Activated CD4-positive, alpha-beta T cell treated with anti-CD3 and anti-CD28 coated beads, Interleukin-2, Interleukin-4, amounts not matched to agents 100 ng/mL and 50 ng/mL, durations not matched to agents 16 hours and 8 hours (primary cell): ENCODE data around the gene FERMT1.
A peak's percentile ranks its signal among the peaks of the same experiment; 100 is the strongest.
"Not testable (repeated sequence)": the region's sequence is repeated elsewhere in the genome, so short reads cannot be mapped to it uniquely, and the experiment has no call there.

ENCODE experiments used
- DNase-seq: peaks from one replicate; pipeline ENCODE4 v3.0.0-alpha.2; 2020; ENCODE audit warnings: low spot score

Gene FERMT1

DNA sequence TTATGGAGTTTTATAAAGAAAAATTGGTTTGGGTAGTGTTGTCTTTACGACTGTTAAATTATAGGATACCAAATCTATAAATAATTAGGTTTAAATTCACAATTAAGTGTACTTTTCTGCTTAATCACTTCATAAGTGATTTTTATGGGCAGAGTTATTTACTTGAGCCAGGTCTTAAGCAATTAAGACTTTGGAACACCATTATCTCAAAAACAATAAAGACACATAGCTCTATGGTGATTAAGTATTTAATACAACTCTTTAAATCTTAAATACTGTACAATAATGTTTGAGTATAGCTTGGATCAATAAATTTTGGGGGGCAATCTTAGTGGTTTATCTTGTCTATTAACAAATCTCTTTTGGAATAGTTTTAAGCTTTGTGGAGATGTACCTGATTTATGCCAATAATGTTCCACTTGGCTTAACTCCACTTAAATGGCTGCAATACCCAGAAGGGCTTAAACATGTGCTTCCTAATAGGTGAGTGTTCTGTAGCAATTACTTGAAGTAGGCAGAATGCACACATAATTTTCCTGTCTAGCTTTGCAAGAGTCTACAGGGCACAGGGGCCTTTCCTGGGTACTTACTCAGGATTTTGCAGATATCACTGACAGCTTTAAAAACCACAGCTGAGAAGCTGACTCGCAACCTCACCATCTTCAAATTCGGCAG, 7.5 kb downstream of the FERMT1 start:
- DNase-seq: no peak

DNA sequence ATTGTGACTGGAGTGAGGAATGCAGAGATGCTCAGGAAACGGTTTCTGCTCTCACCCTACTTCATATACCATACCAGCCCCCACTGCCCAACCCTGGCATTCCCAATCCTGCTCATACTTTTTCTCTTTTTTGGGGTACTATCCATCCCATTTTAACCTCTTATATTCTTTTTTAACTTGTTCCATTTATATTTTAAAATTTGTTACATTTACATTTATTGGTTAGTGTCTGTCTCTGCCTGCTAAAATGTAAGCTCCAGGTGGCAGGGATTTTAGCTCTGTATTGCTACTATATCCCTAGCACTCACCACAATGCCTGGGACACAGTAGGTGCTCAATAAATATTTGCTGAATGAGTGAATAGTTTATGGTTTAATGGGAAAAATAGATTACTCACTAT, 8.1 kb downstream of the FERMT1 start:
- no peak for DNase-seq

DNA sequence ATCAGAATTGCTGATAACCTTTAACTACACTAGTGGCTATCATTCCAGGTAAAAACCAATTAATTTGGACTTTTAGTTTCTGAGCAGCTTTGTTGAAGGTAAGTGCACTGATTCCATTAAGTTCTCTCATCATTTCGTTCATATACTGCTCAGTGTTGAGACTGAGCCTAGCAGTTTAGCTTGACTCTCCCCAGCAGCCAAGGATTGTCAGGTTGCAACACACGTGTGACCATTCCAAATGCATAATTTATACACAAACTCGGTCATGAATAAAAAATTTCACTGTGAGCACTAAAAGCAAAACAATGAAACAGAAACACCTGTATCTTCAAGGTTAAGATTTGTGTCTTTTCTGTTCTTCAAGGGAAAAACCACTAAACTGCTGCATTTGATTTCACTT, 8.9 kb downstream of the FERMT1 start:
- DNase-seq: no peak

DNA sequence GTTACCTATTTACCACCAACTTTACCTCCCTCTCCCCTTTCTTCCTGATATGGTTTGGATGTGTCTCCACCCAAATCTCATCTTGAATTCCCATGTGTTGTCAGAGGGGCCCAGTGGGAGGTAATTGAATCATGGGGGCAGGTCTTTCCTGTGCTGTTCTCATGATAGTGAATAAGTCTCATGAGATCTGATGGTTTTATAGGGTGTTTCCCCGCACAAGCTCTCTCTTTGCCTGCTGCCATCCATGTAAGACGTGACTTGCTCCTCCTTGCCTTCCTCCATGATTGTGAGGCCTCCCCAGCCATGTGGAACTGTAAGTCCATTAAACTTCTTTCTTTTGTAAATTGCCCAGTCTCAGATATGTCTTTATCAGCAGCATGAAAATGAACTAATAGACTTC, 9.9 kb downstream of the FERMT1 start:
- not testable (repeated sequence) for DNase-seq

DNA sequence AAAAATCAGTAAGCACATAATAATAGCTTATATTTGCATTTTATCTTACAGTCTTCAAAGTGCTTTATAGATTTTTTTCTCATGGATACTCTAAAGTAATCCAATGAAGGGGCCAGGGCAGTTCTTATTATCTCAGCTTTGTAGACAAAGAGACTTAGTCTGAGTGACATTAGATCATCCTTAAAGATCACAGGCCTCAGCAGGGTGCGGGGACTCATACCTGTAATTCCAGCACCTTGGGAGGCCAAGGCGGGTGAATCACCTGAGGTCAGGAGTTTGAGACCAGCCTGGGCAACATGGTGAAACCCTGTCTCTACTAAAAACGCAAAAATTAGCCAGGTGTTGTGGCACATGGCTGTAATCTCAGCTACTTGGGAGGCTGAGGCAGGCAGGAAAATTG, 14.5 kb downstream of the FERMT1 start:
- DNase-seq: no peak

DNA sequence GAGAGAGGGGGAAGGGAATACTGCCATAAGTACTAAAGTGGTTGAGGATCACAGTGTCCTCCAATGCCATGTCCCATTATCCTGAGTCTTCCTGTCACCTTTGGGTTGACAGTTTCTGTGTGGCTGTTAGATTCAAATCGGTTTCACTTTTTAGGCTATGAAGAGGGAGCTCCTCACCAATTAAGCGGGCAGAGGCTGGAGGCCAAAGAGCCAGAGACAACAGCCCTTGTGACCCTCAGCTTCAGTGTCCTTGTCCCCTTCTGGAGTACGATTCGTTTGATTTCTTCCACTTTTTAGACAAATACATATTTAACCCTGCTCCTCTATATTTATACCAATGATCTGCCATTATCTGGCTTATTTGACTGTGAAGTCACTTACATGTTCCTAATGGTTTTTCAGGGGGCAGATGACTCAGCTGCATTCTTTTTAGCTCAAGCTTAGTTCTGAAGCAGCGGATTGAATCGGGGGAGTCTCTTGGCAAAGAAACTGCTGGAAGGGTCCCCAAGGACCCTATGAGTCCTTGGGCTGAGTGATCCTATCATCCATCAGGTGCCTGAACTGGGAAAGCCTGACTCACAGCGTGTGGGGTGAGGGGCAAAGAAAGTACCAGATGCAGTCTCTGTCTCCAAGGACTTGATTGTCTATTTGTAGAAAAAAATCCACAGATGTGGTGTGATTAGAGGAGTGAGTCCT, 18.2 kb downstream of the FERMT1 start:
- no peak for DNase-seq

DNA sequence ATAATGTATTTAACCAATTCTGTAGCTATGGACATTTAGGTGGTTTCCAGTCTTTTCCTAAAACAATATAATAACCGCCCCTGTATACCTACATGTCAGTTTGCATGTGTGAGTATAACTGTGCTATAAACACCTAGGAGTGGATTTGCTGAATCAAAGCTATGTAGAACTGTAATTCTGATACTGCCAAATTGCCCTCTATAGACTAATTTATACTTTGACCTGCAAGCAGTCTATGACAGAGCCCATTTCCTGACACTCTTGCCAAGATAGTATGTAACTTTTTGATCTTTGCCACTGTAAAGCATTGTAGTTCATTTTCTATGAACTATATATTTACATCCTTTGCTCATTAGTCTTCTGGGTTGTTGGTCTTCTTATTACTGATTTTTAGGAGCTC, 19.5 kb downstream of the FERMT1 start:
- DNase-seq: no peak

DNA sequence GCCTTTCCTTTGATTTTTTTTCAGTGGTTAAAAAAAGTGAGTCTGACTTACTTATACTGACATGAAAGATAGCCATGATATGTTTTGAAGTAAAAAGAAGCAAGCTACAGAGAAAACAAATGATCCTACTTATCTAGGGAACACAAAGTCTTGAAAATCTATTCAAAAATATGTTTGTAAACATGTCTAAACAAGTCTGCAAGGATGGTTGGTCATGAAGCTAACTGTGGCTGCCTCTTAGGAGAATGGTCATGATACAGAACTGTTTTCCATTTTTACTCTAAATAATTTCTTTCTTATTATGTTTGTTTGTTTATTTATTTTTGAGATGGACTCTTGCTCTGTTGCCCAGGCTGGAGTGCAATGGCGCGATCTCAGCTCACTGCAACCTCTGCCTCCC, 21.5 kb downstream of the FERMT1 start:
- DNase-seq: no peak

DNA sequence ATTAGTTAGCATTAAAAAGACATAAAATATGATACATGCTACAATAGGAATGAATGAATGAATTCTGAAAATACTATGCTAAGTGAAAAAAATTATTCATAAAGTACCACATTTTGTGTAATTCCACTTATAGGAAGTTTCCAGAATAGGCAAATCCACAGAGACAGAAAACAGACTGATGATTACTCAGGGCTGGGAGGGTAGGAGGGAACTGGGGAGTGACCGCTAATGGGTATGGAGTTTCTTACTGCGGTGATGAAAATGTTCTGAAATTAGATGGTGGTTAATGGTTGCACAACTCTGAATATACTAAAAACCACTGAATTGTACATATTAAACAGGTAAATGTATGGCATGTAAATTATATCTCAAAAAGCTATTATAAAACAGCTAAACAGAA, 22.6 kb downstream of the FERMT1 start:
- no peak for DNase-seq

DNA sequence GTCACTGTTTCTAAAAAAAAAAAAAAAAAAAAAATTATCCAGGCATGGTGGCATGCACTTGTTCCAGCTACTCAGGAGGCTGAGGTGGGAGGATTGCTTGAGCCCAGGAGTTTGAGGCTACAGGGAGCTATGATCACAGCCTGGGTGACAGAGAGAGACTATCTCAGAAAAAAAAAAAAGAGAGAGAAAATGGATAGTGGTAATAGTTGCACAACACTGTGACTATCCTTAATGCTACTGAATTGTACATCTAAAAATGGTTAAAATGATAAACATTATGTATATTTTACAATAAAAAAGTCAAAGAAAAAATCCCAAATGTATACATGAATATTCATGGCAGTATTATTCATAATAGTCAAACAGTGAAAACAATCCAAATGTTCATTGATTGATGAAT, 23.0 kb downstream of the FERMT1 start:
- DNase-seq: no peak

DNA sequence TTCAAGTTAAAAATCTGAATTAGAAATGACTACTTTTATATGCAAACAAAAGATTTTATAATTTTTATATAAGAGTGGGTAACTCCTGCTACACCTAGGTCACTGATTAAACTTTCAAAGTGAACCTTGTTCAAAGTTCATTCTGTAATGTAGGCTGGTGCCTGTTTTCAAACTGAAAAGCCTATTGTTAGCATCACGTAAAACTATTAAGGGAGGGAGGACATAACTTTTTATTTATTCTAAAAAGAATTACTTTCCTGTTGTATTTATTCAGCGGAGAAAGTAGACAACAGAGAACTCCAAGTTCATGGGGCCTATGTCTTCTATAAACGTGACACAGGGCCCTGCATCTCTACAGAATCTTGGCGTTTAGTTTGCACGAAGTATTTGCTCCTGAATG, 27.4 kb downstream of the FERMT1 start:
- DNase-seq: no peak

DNA sequence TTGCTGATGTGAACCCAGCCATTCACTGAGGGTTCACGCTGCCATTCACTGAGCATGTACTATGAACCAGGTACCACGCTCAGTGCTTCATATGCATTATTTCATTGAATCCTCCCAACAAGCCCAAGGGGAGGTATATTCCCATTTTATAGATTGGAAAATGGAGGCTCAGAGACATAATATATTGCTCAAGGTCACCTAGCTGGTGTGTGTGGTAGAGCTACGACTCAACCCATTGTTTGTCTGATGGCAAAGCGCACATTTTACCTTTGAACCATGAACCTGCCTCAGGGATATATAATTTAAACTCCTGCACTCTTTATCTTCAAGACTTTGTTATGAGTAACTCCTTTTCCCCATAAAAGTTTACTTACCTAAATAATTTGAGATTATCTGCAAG, 28.3 kb downstream of the FERMT1 start:
- no peak for DNase-seq

DNA sequence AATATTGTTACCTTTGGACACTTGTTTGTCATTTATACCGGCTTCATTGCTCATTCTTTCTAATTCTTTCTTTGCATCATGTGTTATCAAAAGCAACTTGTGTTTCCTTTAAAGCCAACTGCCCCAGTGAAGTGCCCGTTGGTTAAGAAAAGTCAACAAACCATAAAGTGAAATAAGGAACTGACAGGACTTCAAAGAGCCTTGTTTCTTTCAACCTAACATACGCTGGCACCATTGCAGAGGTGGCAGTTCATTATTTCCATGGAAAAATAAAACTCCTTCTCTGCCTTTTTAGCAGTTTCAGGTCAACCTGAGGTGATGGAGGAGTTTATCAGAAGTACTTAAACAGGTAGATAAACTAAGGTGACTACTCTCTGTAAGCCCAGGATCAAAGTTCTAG, 28.8 kb downstream of the FERMT1 start:
- no peak for DNase-seq

DNA sequence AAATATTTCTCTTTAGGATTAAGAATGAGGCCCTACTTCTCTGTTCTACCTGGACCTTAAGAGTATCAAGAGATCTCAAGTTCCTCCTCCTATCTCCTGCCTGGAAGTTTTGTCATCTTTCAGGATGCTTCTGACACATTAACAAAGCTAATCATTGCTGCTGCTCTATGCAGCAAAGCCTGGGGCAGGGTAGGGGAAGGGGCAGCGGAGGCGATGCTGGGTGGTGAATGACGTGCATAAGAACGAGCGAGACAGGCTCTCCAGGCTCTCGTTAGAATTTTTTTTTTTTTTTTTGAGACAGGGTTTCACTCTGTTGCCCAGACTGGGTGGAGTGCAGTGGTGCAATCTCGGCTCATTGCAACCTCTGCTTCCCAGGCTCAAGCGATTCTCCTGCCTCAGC, 31.2 kb downstream of the FERMT1 start:
- no peak for DNase-seq

DNA sequence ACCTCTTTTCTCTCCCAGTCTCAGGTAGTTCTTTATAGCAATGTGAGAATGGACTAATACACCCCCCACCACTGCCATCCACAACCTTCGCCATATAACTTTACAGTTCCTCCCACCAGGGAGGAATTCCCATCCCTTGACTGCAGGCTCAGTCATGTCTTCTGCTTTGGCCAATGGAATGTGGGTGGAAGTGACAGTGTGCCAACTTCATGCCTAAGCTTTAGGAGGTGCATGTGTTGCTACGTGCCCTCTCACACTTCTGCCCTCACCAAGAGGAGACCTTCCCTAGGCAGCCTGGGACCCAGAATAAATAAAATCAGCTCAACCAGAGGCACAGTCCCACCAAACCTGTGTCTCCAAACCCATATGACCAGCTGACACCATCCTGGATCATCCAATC, 36.0 kb downstream of the FERMT1 start:
- no peak for DNase-seq

DNA sequence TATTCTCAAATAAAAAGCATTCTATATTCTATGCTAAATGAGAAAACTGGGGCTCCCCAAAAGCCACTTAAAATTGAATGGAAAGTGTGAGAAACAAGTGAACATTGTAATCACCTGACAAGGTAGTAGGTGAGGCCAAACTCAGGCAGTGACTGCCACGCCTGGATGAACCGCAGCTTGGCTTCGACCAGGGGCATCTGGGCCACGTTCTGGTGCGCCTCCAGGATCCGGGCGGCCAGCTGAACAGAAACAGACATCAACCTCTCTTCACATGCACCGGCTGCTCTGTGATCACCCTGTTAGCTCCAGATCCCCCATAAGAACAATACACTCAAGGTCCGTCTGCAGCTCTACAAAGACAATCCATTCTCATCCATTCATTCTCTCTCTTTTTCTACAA, 38.9 kb downstream of the FERMT1 start:
- DNase-seq: no peak

DNA sequence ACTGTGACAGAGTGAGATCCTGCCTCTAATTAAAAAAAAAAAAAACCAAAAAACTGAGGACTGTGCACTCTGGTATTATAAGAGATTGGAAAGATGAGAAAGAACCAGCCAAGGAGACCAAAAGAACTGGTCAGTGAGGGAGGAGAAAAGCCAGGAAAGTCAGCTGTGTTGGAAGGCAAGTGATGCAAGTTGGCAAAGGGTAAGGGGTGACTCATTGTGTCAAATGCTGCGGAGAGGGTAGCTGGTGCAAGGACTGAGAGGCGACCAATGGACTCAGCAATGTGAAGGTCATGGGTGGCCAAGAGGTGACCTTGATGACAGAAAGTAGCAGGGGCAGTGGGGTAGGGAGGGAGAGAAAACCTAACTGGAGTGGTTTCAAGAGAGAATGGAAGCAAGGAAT, 41.6 kb downstream of the FERMT1 start:
- no peak for DNase-seq

DNA sequence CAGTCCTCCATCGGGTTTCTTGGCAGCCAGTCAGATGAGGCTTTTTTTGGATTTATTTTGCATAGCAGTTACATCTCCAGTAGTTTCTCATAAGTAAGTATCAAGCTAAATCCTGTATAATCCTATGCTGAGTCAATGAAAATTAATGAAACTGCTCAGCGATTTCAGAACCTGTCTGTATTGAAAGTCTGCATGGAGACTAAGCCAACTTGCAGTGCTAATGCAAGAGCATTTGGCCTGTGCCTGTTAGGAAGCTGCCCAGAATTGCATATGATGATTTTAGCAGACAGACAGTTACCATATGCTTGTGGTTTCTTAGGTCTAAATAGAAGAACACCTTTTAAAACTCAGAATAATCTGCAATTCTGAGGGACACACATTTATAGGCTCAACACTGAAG, 43.8 kb downstream of the FERMT1 start:
- no peak for DNase-seq

DNA sequence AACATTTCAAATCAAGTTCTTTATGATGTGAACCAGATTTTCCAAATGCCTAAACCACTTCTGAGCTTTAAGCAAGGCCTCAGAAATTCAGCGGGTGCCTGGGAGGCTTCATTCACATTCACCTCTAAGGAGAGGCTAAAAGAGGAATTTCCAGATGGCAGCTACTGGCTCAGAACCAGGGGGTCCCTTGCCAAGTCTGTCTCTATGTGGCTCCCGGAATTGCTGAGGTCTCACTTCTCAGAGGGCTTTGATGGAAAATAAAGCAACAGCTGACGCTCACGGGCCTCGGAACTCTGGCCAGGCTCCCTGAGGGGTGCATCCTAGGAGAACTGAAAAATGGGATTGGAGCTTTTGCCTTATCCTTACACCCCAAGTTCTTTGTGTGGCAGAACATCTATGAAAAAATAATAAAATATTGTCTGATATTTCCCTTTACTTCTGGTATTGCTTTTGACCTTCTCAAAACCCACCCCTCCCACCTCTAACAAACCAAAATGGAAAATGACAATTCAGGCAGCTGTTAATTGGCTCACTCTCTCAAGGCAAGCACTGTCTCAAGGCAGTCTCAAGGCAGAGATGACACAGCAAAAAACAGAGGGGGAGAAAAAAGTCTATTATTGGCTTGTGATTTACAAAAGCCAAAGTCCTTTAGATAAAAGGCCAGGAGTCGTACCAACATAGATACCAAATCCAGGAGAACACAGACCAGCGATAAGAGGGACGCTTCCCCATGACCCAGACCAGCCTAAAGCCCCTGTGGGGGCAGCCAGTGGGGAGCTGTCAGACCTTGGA, 47.2 kb downstream of the FERMT1 start:
- DNase-seq: no peak

DNA sequence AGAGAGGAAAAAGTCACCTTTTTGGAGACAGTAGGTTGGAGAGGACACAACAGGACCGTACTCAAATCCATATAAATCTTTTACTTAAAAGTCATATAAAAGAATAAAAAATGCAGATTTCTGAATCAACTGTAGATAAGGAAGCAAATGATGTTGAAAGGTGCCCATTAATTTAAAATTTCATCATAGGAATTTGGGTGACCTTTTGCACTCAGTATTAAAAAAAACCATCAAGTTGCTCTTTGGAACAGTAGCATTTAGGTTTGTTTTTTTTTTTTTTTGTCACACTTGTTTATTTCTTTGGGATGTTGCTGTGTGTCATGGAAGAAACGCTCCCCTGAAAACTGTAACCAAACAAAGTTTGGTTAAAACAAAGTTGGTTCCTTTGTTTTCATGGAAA, 48.0 kb downstream of the FERMT1 start:
- no peak for DNase-seq

DNA sequence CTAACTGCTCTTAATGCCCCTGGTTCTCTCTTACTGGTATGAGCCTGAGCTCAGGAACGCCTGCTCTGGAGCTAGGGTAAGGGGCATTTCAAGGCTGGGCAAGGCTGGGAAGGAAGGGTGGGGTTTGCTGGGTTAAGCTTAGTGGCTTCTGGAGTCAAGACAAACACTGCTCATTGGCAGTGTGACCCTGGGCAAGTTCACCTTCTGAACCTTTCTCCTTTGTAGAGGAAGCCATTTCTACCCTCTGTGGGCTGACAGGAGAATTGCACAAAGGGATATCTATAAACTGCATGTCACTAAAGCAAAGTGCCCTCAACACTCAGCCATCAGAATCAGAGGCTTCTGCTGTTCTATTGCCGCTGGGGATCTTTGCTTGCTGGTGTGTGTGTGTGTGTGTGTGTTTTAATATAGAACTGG, 48.7 kb downstream of the FERMT1 start:
- peak; percentile 3 for DNase-seq

DNA sequence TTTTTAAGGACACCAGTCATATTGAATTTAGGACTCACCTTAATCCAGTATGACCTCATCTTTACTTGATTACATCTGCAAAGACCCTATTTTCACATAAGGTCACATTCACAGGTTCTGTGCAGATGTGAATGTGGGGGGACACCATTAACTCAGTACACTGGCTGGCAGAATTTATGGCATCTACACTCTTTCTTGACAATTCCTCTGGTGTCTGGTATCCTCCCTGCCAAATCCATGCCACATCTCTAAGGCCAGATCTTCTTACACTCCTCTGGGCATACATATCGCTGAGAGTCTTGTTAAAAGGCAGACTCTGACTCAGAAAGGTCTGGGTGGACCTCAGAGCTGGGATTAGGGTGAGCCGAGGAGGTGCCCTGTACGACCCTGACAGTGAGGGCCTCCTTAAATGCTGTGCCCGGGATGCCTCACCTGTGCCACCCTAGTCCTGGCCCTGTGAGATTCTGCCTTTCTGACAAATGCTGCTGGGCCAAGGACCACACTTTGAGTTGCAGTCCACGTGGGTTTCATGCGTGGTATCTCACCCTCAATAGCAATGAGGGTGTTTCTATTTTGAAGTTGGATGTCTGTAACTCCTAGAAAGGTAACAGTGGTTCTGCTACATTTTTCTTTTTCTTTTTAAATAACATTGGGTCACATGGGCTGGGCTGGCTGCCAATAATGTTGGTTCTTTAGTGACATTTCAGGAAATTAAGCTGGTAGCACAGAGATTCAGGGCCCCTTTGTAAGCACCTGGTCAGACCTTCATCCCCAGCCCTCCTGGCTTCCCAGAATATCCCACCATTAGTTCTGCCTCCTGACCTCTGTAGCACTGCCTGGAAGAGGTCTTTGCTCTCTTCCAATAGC, 51.8 kb downstream of the FERMT1 start:
- DNase-seq: no peak
